Activated T-cell treated with anti-CD3 and anti-CD28 coated beads, Interleukin-2, amount 50 U/mL, for 24 hours (primary cell): ENCODE measurements around the gene SETD4.

ENCODE experiments used
- DNase-seq: peaks from one replicate; pipeline ENCODE4 v3.0.0-alpha.2; 2020
- H3K27ac Mint-ChIP-seq: 2 replicates; pipeline ENCODE4 v1.8.0; 2020; ENCODE audit warnings: mild to moderate bottlenecking, mixed read lengths
- H3K27me3 Mint-ChIP-seq: 2 replicates; pipeline ENCODE4 v1.8.0; 2020; ENCODE audit warnings: mixed read lengths
- H3K36me3 Mint-ChIP-seq: 2 replicates; pipeline ENCODE4 v1.8.0; 2020; ENCODE audit warnings: low read depth, mixed read lengths
- H3K4me1 Mint-ChIP-seq: 2 replicates; pipeline ENCODE4 v1.8.0; 2020; ENCODE audit warnings: low read depth, mixed read lengths
- H3K4me3 Mint-ChIP-seq: 2 replicates; pipeline ENCODE4 v1.8.0; 2020; ENCODE audit warnings: mild to moderate bottlenecking, moderate library complexity, mixed read lengths
- H3K9me3 Mint-ChIP-seq: 2 replicates; pipeline ENCODE4 v1.8.0; 2020; ENCODE audit warnings: mixed read lengths

SETD4 gene

GRCh38 chr21:35989138-35989735 is 71.1 kb downstream of the SETD4 start:
- H3K4me3 Mint-ChIP-seq = no peak overlapping the region
- no peak overlapping the region for H3K27ac Mint-ChIP-seq
- peaks cover 43% of the 10 kb centered on the region for H3K27me3 Mint-ChIP-seq
- H3K4me1 Mint-ChIP-seq = no peaks in the 10 kb centered on the region
- H3K9me3 Mint-ChIP-seq = no peaks in the 10 kb centered on the region
- H3K36me3 Mint-ChIP-seq = no peaks in the 10 kb centered on the region
- DNase-seq = no peak

GRCh38 chr21:35988416-35989137 is 71.7 kb downstream of the SETD4 start:
- H3K9me3 Mint-ChIP-seq = no peaks in the 10 kb centered on the region
- no peak overlapping the region for H3K27ac Mint-ChIP-seq
- DNase-seq = no peak
- H3K4me1 Mint-ChIP-seq = no peaks in the 10 kb centered on the region
- no peak overlapping the region for H3K4me3 Mint-ChIP-seq
- peaks cover 48% of the 10 kb centered on the region for H3K27me3 Mint-ChIP-seq
- no peaks in the 10 kb centered on the region for H3K36me3 Mint-ChIP-seq

GRCh38 chr21:35987475-35987874 is 72.9 kb downstream of the SETD4 start:
- Mint-ChIP-seq H3K36me3 (no peaks in the 10 kb centered on the region), H3K9me3 (no peaks in the 10 kb centered on the region), H3K27me3 (peaks cover 49% of the 10 kb centered on the region), H3K4me3 (no peak overlapping the region), H3K27ac (no peak overlapping the region), H3K4me1 (no peaks in the 10 kb centered on the region)
- DNase-seq = no peak

- no peak for DNase-seq
- no peaks in the 10 kb centered on the region for H3K36me3 Mint-ChIP-seq
- peaks cover 59% of the 10 kb centered on the region for H3K27me3 Mint-ChIP-seq
- H3K27ac Mint-ChIP-seq = no peak overlapping the region
- no peak overlapping the region for H3K4me3 Mint-ChIP-seq
- no peaks in the 10 kb centered on the region for H3K4me1 Mint-ChIP-seq
- H3K9me3 Mint-ChIP-seq = no peaks in the 10 kb centered on the region
Observed at GRCh38 chr21:35984654-35985361, 75.5 kb downstream of the SETD4 start.
